Fibroblast of mammary gland (primary cell): ENCODE data around the gene MBP.

Source experiments
- DNase-seq: peaks from one replicate; pipeline ENCODE4 v3.0.0-alpha.2; 2010; ENCODE audit warnings: low read depth
- H3K4me3 ChIP-seq: 2 replicates; pipeline ENCODE4 v1.5.1; 2011; ENCODE audit warnings: low read depth, mild to moderate bottlenecking, low read length, moderate library complexity; ENCODE audit not compliant: control insufficient read depth
- CTCF ChIP-seq: conservative IDR thresholded peaks from 2 replicates; pipeline ENCODE4 v1.5.1; 2011; ENCODE audit warnings: low read depth, low read length, inconsistent platforms; ENCODE audit not compliant: control insufficient read depth, insufficient read depth

MBP gene

DNA sequence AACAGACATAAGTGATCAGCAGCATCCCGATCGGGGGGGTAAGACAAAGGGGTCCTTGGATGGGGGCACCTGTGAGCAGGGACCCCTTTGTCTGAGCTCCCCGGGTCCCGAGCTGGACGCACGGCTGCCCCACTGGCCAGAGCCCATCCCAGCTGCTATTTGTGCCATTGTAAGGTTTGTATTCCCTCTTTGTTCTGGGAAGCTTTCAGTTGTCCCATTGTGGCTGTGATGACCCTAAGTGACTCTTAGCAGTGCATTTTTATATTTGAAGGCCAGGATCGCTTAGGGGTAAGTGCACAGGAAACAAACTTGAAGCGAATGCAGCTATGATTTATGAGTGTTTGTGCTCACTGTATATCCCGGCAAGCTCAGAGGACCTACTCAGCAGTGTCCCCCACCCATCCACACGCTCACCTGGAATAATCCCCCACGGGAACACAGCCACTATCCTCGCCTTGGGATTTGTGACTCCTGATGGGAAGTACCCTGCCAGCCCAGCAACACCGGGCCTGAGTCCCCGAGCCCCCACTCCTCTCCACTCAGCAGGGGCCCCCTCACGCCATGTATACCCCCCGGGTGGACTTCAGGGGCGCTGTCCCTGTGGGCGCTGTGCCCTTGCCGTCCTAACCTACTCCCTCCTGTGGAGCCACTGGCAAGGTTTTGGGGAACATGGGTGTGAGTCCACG lies 80.1 kb downstream of the MBP start:
- DNase-seq = no peak
- no peak overlapping the region for H3K4me3 ChIP-seq
- no peak for TF ChIP-seq CTCF

GRCh38 chr18:77051581-77052296 lies 80.8 kb downstream of the MBP start:
- no peak for DNase-seq
- H3K4me3 ChIP-seq = no peak overlapping the region
- TF ChIP-seq CTCF = no peak

DNA sequence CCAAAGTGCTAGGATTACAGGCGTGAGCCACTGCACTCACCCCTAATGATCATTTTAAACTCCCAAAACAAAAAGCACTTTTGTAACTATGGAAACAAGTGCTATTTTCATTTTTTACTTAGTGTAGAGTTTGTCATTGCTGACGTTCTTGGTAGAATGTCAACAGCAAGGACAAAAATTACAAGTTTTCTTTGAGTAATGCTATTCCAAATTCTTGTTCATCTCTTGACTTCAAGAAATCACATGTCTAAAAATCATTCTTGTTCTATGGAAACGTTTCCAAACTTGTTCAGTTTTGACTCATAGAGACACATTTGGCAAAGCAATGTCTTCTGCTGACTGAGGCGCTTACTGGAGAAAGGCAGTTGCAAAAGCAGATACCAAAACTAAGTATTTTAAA lies 82.6 kb downstream of the MBP start:
- peak; percentile 66 for DNase-seq
- H3K4me3 ChIP-seq = no peak overlapping the region
- TF ChIP-seq CTCF = no peak

DNA sequence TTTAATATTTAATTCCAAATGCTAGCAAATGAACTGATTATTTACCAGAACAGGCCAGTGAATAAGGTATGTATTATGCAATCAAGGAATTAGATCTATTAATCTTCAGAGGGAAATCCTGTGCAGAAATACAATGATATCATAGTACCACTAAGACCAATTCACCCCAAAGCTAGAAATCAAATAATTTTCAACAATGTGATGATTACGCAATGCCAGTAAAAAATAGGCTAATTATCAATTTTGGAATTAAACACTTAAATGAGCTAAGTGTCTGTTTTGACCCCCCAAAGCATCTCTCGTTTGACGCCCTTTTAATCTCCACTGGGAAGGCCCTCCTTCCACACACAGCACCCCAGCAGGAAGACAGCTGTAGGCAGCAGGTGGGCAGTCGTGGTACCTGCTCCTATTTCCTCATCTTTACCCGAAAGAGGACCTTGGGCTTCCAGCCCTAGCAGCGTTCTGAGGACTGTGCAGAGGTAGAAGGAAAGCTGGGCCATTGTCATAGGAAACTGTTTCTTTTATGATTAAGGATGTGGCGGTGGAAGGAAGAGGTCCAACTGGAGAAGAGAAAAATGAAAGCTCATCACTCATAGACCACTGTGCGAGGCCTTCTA lies 84.7 kb downstream of the MBP start:
- TF ChIP-seq CTCF = no peak
- no peak overlapping the region for H3K4me3 ChIP-seq
- DNase-seq = no peak

DNA sequence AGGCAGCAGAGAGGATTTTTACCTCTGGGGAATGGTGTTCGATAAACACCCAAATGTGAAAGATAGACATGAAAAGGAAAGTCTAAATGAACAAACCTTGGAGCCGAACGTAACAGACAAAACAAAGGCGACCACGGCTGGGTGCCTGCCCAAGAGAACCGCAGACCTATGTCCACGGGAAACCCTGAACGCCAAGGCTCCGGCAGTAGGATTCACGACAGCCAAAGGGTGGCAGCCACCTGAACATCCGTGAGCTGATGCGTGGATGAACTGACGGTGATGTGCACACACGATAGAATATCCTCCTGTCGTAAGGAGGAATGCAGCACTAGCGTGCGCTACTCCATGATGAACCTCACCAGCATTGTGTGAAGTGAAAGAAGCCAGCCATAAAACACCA lies 85.6 kb downstream of the MBP start:
- no peak for DNase-seq
- no peak overlapping the region for H3K4me3 ChIP-seq
- TF ChIP-seq CTCF = no peak

- TF ChIP-seq CTCF = no peak
- H3K4me3 ChIP-seq = no peak overlapping the region
- DNase-seq = no peak
Measured at GRCh38 chr18:77046409-77046808, 86.2 kb downstream of the MBP start.
